B cell (primary cell): ENCODE data around the gene PROM1. TPM values are rescaled to one million over a fixed set of nuclear protein-coding genes. Genes with fewer than 3 reads are reported as not detected.

Source experiments
- ATAC-seq: fragments of 200-7000 bp; cut with Tn5 transposase; one replicate; pipeline ENCODE4 v1.10.0; 2021; ENCODE audit warnings: low read depth, mild to moderate bottlenecking, moderate number of reproducible peaks, moderate library complexity
- CTCF ChIA-PET: fragments of 350-600 bp; sonication (Branson Sonifier 250); formaldehyde crosslinking; loops from one replicate; lab custom pipeline; 2021; ENCODE audit warnings: antibody characterized with exemption, inconsistent platforms; lab: Charles Lee
- POLR2A ChIA-PET: fragments of 350-600 bp; sonication (Branson Sonifier 250); formaldehyde crosslinking; loops from one replicate; lab custom pipeline; 2021; ENCODE audit warnings: antibody characterized with exemption; lab: Charles Lee
- DNase-seq: peaks from one replicate; pipeline ENCODE4 v3.0.0; 2013
- H2AFZ ChIP-seq: 2 replicates; pipeline ENCODE4 v1.6.1; 2012; ENCODE audit warnings: mild to moderate bottlenecking, low read depth, low read length; ENCODE audit not compliant: insufficient read depth, poor library complexity, severe bottlenecking
- H3K27ac ChIP-seq, 2 donors: 1 replicate in 1 of 2; 2 replicates in 1 of 2; pipeline ENCODE4 v1.5.1; 2012 to 2013; ENCODE audit warnings: low read length in 2 of 2, mild to moderate bottlenecking in 2 of 2, moderate library complexity in 1 of 2
- H3K27me3 ChIP-seq, 4 experiments: fragments of 200-600 bp in 1 of 4; sonication (generic) in 1 of 4; replicated peaks in 1 of 4; 1 replicate in 2 of 4; 2 replicates in 2 of 4; pipeline versions ENCODE4 v1.6.1 to v1.7.0; 2013 to 2016; ENCODE audit warnings: low read length in 3 of 4, mild to moderate bottlenecking in 2 of 4, mixed read lengths in 1 of 4, moderate library complexity in 1 of 4; ENCODE audit not compliant: insufficient read depth in 4 of 4, control insufficient read depth in 3 of 4; ENCODE audit errors: control extremely low read depth in 1 of 4
- H3K36me3 ChIP-seq, 2 experiments: replicated peaks in 1 of 2; 1 replicate in 1 of 2; 2 replicates in 1 of 2; pipeline versions ENCODE4 v1.6.1 to v1.7.1; 2013; ENCODE audit warnings: low read length in 1 of 2; ENCODE audit not compliant: insufficient read depth in 2 of 2, control insufficient read depth in 1 of 2; ENCODE audit errors: control extremely low read depth in 1 of 2, extremely low read depth in 1 of 2
- H3K4me1 ChIP-seq, 2 donors: fragments of 200-600 bp in 1 of 2; sonication (generic) in 1 of 2; 1 replicate in 1 of 2; 2 replicates in 1 of 2; pipeline versions ENCODE4 v1.5.1 to v1.6.1; 2013 to 2017; ENCODE audit warnings: low read length in 2 of 2; ENCODE audit not compliant: control insufficient read depth in 2 of 2, insufficient read depth in 2 of 2
- H3K4me2 ChIP-seq: replicated peaks from 2 replicates; pipeline ENCODE3; 2012; ENCODE audit warnings: mild to moderate bottlenecking, low read depth, low read length; ENCODE audit not compliant: poor library complexity, severe bottlenecking
- H3K4me3 ChIP-seq, 5 experiments: fragments of 200-600 bp in 1 of 5; sonication (generic) in 1 of 5; 1 replicate in 3 of 5; 2 replicates in 2 of 5; pipeline versions ENCODE4 v1.5.1 to v1.7.0; 2011 to 2016; ENCODE audit warnings: low read length in 4 of 5, mild to moderate bottlenecking in 4 of 5, low read depth in 2 of 5, control low read depth in 1 of 5, moderate library complexity in 1 of 5; ENCODE audit not compliant: insufficient read depth in 1 of 5; ENCODE audit errors: control extremely low read depth in 1 of 5, extremely low read depth in 1 of 5
- H3K79me2 ChIP-seq: fragments of 200-600 bp; sonication (generic); one replicate; pipeline ENCODE4 v1.6.0; 2016; ENCODE audit warnings: low read length; ENCODE audit not compliant: control insufficient read depth, insufficient read depth
- H3K9ac ChIP-seq: fragments of 200-600 bp; sonication (generic); 2 replicates; pipeline ENCODE4 v1.6.1; 2017; ENCODE audit warnings: mild to moderate bottlenecking, low read length, moderate library complexity
- H3K9me3 ChIP-seq, 3 donors: one replicate each; pipeline versions ENCODE4 v1.6.1 to v1.7.1; 2013; ENCODE audit warnings: low read length in 2 of 3; ENCODE audit not compliant: control insufficient read depth in 2 of 3, insufficient read depth in 1 of 3; ENCODE audit errors: control extremely low read depth in 1 of 3
- H4K20me1 ChIP-seq: 2 replicates; pipeline ENCODE4 v1.6.0; 2012; ENCODE audit warnings: mild to moderate bottlenecking, low read length; ENCODE audit not compliant: insufficient read depth, control insufficient read depth, poor library complexity, severe bottlenecking
- H3K27ac Mint-ChIP-seq: one replicate; pipeline ENCODE4 v1.8.0; 2021; ENCODE audit warnings: mixed read lengths
- H3K27me3 Mint-ChIP-seq: one replicate; pipeline ENCODE4 v1.8.0; 2021; ENCODE audit warnings: mixed read lengths
- H3K4me1 Mint-ChIP-seq: one replicate; pipeline ENCODE4 v1.8.0; 2021; ENCODE audit warnings: mixed read lengths
- H3K4me3 Mint-ChIP-seq: one replicate; pipeline ENCODE4 v1.8.0; 2021; ENCODE audit warnings: mixed read lengths
- H3K9me3 Mint-ChIP-seq: one replicate; pipeline ENCODE4 v1.8.0; 2022; ENCODE audit warnings: mixed read lengths; ENCODE audit not compliant: insufficient read depth
- EZH2 ChIP-seq: IDR thresholded peaks from 2 replicates; pipeline ENCODE4 v1.6.1; 2012; ENCODE audit warnings: borderline replicate concordance, low read depth, mild to moderate bottlenecking, moderate library complexity, low read length; ENCODE audit not compliant: insufficient read depth, poor library complexity, severe bottlenecking
- WGBS: methylation state at CpG from one replicate; pipeline ENCODE4 v1.1.5; 2013; ENCODE audit warnings: missing lambda C conversion rate; ENCODE audit not compliant: insufficient coverage; 5-methylcytosine and 5-hydroxymethylcytosine counted together
- intact Hi-C: fragments of 100-400 bp; cut with micrococcal nuclease; formaldehyde crosslinking; loops from one replicate; pipeline ENCODE4 v1.10.0; 2022
- polyA plus RNA-seq: library from polyadenylated mRNA; depleted of rRNA; stranded (reverse); fragments of >200 nt; gene quantifications from 2 replicates; pipeline ENCODE4 v1.2.3, GENCODE V29; 2012
- total RNA-seq, 2 donors: library from RNA; stranded (reverse); fragments of 120-200 nt in 1 of 2; gene quantifications; 1 replicate in 1 of 2; 2 replicates in 1 of 2; pipeline versions ENCODE4 v1.2.3 to v1.2.4, GENCODE V29; 2013 to 2022
- TF ChIP-seq, protein P1 (sequence below): fragments of 200-600 bp; IDR thresholded peaks from one replicate; pipeline ENCODE4 v1.8.0; 2022; ENCODE audit warnings: antibody characterized with exemption, mild to moderate bottlenecking

PROM1 gene
- total and polyA plus RNA-seq, 2 donors (not counting 1 experiment from before 2014, with no cell fraction given): 0.04 TPM; not detected in 1

- ATAC-seq (peak; percentile 98), DNase-seq (peak; percentile 81)
- no peak overlapping the region for H3K27ac ChIP-seq
- WGBS: 57% methylated on average over 6 of the region's 9 CpGs
- no peak overlapping the region for H3K4me2 ChIP-seq
- ChIA-PET POLR2A (no interaction called here), CTCF (interaction anchor here (0.6 to 3.0 kb wide), 18 partner anchors 8 to 499 kb away, joined by 3 to 77 read pairs (median 4); no protein-coding TSS in a partner anchor)
- intact Hi-C loops: loop anchor here (1.0 to 5.0 kb wide), 3 partner anchors 151 to 724 kb away; no protein-coding TSS in a partner anchor
- no peaks in the 10 kb centered on the region for H4K20me1 ChIP-seq
- H3K9me3 Mint-ChIP-seq: peaks cover 2% of the 10 kb centered on the region
- H3K36me3 ChIP-seq: no peaks in the 10 kb centered on the region
- H3K79me2 ChIP-seq: no peaks in the 10 kb centered on the region
- H3K4me3 Mint-ChIP-seq: no peak overlapping the region
- peaks cover 6% of the 10 kb centered on the region for H3K27me3 Mint-ChIP-seq
- H2AFZ ChIP-seq: no peak overlapping the region
- H3K4me1 ChIP-seq: peaks cover 0 to 3% of the 10 kb centered on the region in 2 donors
- no peak overlapping the region for H3K27ac Mint-ChIP-seq
- no peak overlapping the region for H3K9ac ChIP-seq
- no peak overlapping the region for H3K4me3 ChIP-seq
- H3K4me1 Mint-ChIP-seq: peaks cover 9% of the 10 kb centered on the region
- TF ChIP-seq, protein P1, sequence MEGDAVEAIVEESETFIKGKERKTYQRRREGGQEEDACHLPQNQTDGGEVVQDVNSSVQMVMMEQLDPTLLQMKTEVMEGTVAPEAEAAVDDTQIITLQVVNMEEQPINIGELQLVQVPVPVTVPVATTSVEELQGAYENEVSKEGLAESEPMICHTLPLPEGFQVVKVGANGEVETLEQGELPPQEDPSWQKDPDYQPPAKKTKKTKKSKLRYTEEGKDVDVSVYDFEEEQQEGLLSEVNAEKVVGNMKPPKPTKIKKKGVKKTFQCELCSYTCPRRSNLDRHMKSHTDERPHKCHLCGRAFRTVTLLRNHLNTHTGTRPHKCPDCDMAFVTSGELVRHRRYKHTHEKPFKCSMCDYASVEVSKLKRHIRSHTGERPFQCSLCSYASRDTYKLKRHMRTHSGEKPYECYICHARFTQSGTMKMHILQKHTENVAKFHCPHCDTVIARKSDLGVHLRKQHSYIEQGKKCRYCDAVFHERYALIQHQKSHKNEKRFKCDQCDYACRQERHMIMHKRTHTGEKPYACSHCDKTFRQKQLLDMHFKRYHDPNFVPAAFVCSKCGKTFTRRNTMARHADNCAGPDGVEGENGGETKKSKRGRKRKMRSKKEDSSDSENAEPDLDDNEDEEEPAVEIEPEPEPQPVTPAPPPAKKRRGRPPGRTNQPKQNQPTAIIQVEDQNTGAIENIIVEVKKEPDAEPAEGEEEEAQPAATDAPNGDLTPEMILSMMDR: peak; percentile 81
- no peak for TF ChIP-seq EZH2
- H3K27me3 ChIP-seq: no peaks in the 10 kb centered on the region
- H3K9me3 ChIP-seq: peaks cover 0 to 11% (median 2%) of the 10 kb centered on the region in 3 donors
Observed at GRCh38 chr4:15956179-15956850, 127.5 kb downstream of the PROM1 start.

DNA sequence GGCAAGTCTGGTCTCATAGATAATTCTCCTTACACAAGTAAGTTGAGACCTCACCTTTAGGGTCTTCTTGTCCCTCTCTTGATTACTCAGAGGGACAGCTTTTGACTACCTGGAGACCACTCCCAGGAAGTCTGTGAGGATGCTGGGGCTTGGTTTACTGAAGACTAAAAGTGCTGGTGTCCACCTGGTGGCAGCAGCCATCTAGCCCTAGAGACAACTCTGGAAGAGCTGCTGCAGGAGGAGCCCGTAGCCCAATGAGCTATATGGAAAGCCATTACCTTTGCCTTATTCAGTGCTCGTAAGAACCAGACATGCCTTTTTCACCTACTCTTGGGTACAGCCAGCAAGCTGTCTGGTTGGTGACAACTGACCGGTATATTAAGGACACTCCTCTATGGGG, 128.2 kb downstream of the PROM1 start:
- CTCF ChIA-PET: interaction anchor here (0.6 to 3.0 kb wide), 19 partner anchors 9 to 498 kb away, joined by 3 to 77 read pairs (median 4); no protein-coding TSS in a partner anchor
- Histone ChIP-seq H3K27me3 (no peaks in the 10 kb centered on the region), H3K9ac (no peak overlapping the region), H3K27ac (no peak overlapping the region), H3K4me3 (no peak overlapping the region), H3K36me3 (no peaks in the 10 kb centered on the region), H3K79me2 (no peaks in the 10 kb centered on the region), H3K4me2 (no peak overlapping the region), H4K20me1 (no peaks in the 10 kb centered on the region), H3K4me1 (peaks cover 0 to 3% of the 10 kb centered on the region in 2 donors), H2AFZ (no peak overlapping the region), H3K9me3 (peaks cover 0 to 11% (median 2%) of the 10 kb centered on the region in 3 donors)
- Mint-ChIP-seq H3K4me3 (no peak overlapping the region), H3K4me1 (peaks cover 9% of the 10 kb centered on the region), H3K27me3 (peaks cover 6% of the 10 kb centered on the region), H3K9me3 (peaks cover 2% of the 10 kb centered on the region), H3K27ac (no peak overlapping the region)
- POLR2A ChIA-PET: no interaction called here
- intact Hi-C loops: loop anchor here (1.0 to 5.0 kb wide), 3 partner anchors 150 to 723 kb away; no protein-coding TSS in a partner anchor
- 91% methylated on average over 2 of the region's 3 CpGs for WGBS
- no peak for TF ChIP-seq EZH2
- TF ChIP-seq, protein P1: no peak
- ATAC-seq (no peak), DNase-seq (no peak)
